IMR-90 (cell line): ENCODE measurements around the gene TASP1. TPM values are rescaled to one million over a fixed set of nuclear protein-coding genes. Genes with fewer than 3 reads are reported as not detected.

Experiments
- ATAC-seq: fragments of 200-7000 bp; cut with Tn5 transposase; 2 replicates; pipeline ENCODE4 v1.9.1; 2020; ENCODE audit warnings: low read depth, mild to moderate bottlenecking, moderate library complexity
- BruUV-seq: library from RNA; stranded (reverse); fragments of 400-500 nt; replicated peaks from 2 replicates; lab custom pipeline; 2021; lab: Mats Ljungman, UMichigan
- CTCF ChIA-PET: fragments of 300-600 bp; formaldehyde crosslinking; extraction: SDS; loops from one replicate; lab custom pipeline; 2021; ENCODE audit warnings: antibody characterized with exemption; lab: Yijun Ruan, JAX
- POLR2A ChIA-PET: fragments of 300-600 bp; sonication (Branson Sonifier 250); formaldehyde crosslinking; loops from one replicate; lab custom pipeline; 2022; ENCODE audit warnings: antibody characterized with exemption; ENCODE audit not compliant: unreplicated experiment; lab: Charles Lee
- DNase-seq: peaks from one replicate; pipeline ENCODE4 v3.0.0; 2013
- H2AFZ ChIP-seq: replicated peaks from 2 replicates; pipeline ENCODE3; 2013; ENCODE audit warnings: low read length, mild to moderate bottlenecking; ENCODE audit not compliant: poor library complexity
- H2AK5ac ChIP-seq: 2 replicates; pipeline ENCODE4 v1.6.1; 2013; ENCODE audit warnings: low read depth, low read length, inconsistent platforms
- H2AK9ac ChIP-seq: replicated peaks from 2 replicates; pipeline ENCODE3; 2013; ENCODE audit warnings: mild to moderate bottlenecking, low read depth, low read length, moderate library complexity; ENCODE audit not compliant: poor library complexity
- H2BK120ac ChIP-seq: 2 replicates; pipeline ENCODE4 v1.6.1; 2013; ENCODE audit warnings: low read depth, low read length, inconsistent platforms
- H2BK15ac ChIP-seq: 3 replicates; pipeline ENCODE4 v1.6.1; 2013; ENCODE audit warnings: low read depth, low read length, inconsistent platforms
- H2BK20ac ChIP-seq: 2 replicates; pipeline ENCODE4 v1.6.1; 2013; ENCODE audit warnings: low read depth, mild to moderate bottlenecking, inconsistent platforms, low read length, moderate library complexity
- H2BK5ac ChIP-seq: 2 replicates; pipeline ENCODE4 v1.6.1; 2013; ENCODE audit warnings: mild to moderate bottlenecking, low read depth, low read length, inconsistent platforms; ENCODE audit not compliant: poor library complexity, severe bottlenecking
- H3K14ac ChIP-seq: replicated peaks from 2 replicates; pipeline ENCODE4 v1.6.1; 2013; ENCODE audit warnings: low read depth, low read length, inconsistent platforms
- H3K18ac ChIP-seq: 2 replicates; pipeline ENCODE4 v1.6.1; 2013; ENCODE audit warnings: low read depth, low read length, control low read depth
- H3K23ac ChIP-seq: 2 replicates; pipeline ENCODE4 v1.6.1; 2013; ENCODE audit warnings: low read depth, low read length, inconsistent platforms
- H3K27ac ChIP-seq: 2 replicates; pipeline ENCODE4 v1.5.1; 2013; ENCODE audit warnings: mild to moderate bottlenecking, control low read depth, low read length; ENCODE audit not compliant: insufficient read depth
- H3K27me3 ChIP-seq: 2 replicates; pipeline ENCODE4 v1.6.1; 2013; ENCODE audit warnings: low read length; ENCODE audit not compliant: control insufficient read depth, insufficient read depth
- H3K36me3 ChIP-seq: 2 replicates; pipeline ENCODE4 v1.6.1; 2013; ENCODE audit warnings: low read length, mixed read lengths; ENCODE audit not compliant: control insufficient read depth, insufficient read depth
- H3K4ac ChIP-seq: 2 replicates; pipeline ENCODE4 v1.6.1; 2013; ENCODE audit warnings: low read depth, low read length, inconsistent platforms
- H3K4me1 ChIP-seq: 2 replicates; pipeline ENCODE4 v1.6.1; 2013; ENCODE audit warnings: low read length, mixed read lengths; ENCODE audit not compliant: control insufficient read depth, insufficient read depth
- H3K4me2 ChIP-seq: 2 replicates; pipeline ENCODE4 v1.6.1; 2013; ENCODE audit warnings: low read depth, mild to moderate bottlenecking, control low read depth, low read length, moderate library complexity
- H3K4me3 ChIP-seq: 2 replicates; pipeline ENCODE4 v1.5.1; 2013; ENCODE audit warnings: low read depth, mild to moderate bottlenecking, control low read depth, low read length, moderate library complexity; ENCODE audit not compliant: insufficient read depth
- H3K56ac ChIP-seq: 2 replicates; pipeline ENCODE4 v1.6.1; 2013; ENCODE audit warnings: low read length, inconsistent platforms; ENCODE audit not compliant: insufficient read depth; ENCODE audit errors: extremely low read depth
- H3K79me1 ChIP-seq, 2 experiments: 2 replicates each; pipeline ENCODE4 v1.6.1; 2013; ENCODE audit warnings: low read length in 2 of 2, inconsistent platforms in 1 of 2, low read depth in 1 of 2
- H3K9ac ChIP-seq: 2 replicates; pipeline ENCODE4 v1.6.1; 2013; ENCODE audit warnings: low read depth, low read length, control low read depth
- H3K9me1 ChIP-seq: 2 replicates; pipeline ENCODE4 v1.6.1; 2013; ENCODE audit warnings: low read length, inconsistent platforms; ENCODE audit not compliant: insufficient read depth
- H3K9me3 ChIP-seq: 2 replicates; pipeline ENCODE4 v1.6.1; 2013; ENCODE audit warnings: low read length; ENCODE audit not compliant: control insufficient read depth, insufficient read depth
- H4K20me1 ChIP-seq: 2 replicates; pipeline ENCODE4 v1.6.1; 2013; ENCODE audit warnings: low read length, inconsistent platforms; ENCODE audit not compliant: insufficient read depth
- H4K5ac ChIP-seq: 2 replicates; pipeline ENCODE4 v1.6.1; 2013; ENCODE audit warnings: mild to moderate bottlenecking, low read depth, low read length, control low read depth
- H4K8ac ChIP-seq, 2 experiments: 2 replicates each; pipeline ENCODE4 v1.6.1; 2013; ENCODE audit warnings: low read depth in 2 of 2, low read length in 2 of 2, control low read depth in 1 of 2, inconsistent platforms in 1 of 2
- H4K91ac ChIP-seq: 2 replicates; pipeline ENCODE4 v1.6.1; 2013; ENCODE audit warnings: low read depth, low read length, inconsistent platforms; ENCODE audit not compliant: insufficient read depth
- BHLHE40 ChIP-seq: fragments of 150-350 bp; IDR thresholded peaks from 2 replicates; pipeline ENCODE4 v1.6.1; 2016; ENCODE audit warnings: mild to moderate bottlenecking, low read depth, low read length
- CEBPB ChIP-seq: IDR thresholded peaks from 2 replicates; pipeline ENCODE4 v1.6.1; 2012; ENCODE audit warnings: low read depth, low read length, improper control_type of control experiment
- CHD1 ChIP-seq: IDR thresholded peaks from 2 replicates; pipeline ENCODE4 v1.6.1; 2012; ENCODE audit warnings: low read depth, low read length, improper control_type of control experiment
- MAFK ChIP-seq: IDR thresholded peaks from 2 replicates; pipeline ENCODE4 v1.6.1; 2012; ENCODE audit warnings: low read depth, low read length, improper control_type of control experiment
- MAZ ChIP-seq: IDR thresholded peaks from 2 replicates; pipeline ENCODE4 v1.6.1; 2012; ENCODE audit warnings: low read depth, mild to moderate bottlenecking, low read length, improper control_type of control experiment, moderate library complexity, borderline replicate concordance
- MXI1 ChIP-seq: IDR thresholded peaks from 2 replicates; pipeline ENCODE4 v1.6.1; 2012; ENCODE audit warnings: low read depth, mild to moderate bottlenecking, low read length, moderate library complexity, borderline replicate concordance
- NFE2L2 ChIP-seq: fragments of 150-350 bp; IDR thresholded peaks from 2 replicates; pipeline ENCODE4 v1.6.1; 2016; ENCODE audit warnings: low read depth, mild to moderate bottlenecking, low read length
- POLR2A ChIP-seq: IDR thresholded peaks from 2 replicates; pipeline ENCODE4 v1.6.1; 2012; ENCODE audit warnings: mild to moderate bottlenecking, low read depth, low read length
- RAD21 ChIP-seq: IDR thresholded peaks from 2 replicates; pipeline ENCODE4 v1.6.1; 2012; ENCODE audit warnings: low read length, improper control_type of control experiment
- RCOR1 ChIP-seq: IDR thresholded peaks from 2 replicates; pipeline ENCODE4 v1.6.1; 2012; ENCODE audit warnings: mild to moderate bottlenecking, low read length, improper control_type of control experiment; ENCODE audit not compliant: insufficient replicate concordance
- RFX5 ChIP-seq: IDR thresholded peaks from 2 replicates; pipeline ENCODE4 v1.8.0; 2012; ENCODE audit warnings: low read depth, mild to moderate bottlenecking, low read length, moderate library complexity
- SMC3 ChIP-seq: fragments of 150-350 bp; IDR thresholded peaks from 2 replicates; pipeline ENCODE4 v1.6.1; 2016; ENCODE audit warnings: low read depth, mild to moderate bottlenecking, antibody characterized with exemption, low read length, moderate library complexity
- WGBS, 2 experiments: methylation state at CpG; one replicate each; pipeline versions ENCODE4 v1.1.5 to v1.1.7; 2013; ENCODE audit warnings: missing lambda C conversion rate in 2 of 2; ENCODE audit not compliant: insufficient read length in 1 of 2; ENCODE audit errors: extremely low coverage in 2 of 2; 5-methylcytosine and 5-hydroxymethylcytosine counted together
- dilution Hi-C: fragments of 300-500 bp; cut with HindIII; formaldehyde crosslinking; loops from one replicate; pipeline ENCODE4 v1.14.3; 2018; ENCODE audit warnings: low sequenced_read_pairs; ENCODE audit not compliant: unreplicated experiment
- in situ Hi-C: fragments of 300-500 bp; cut with MboI; formaldehyde crosslinking; loops from 3 replicates; pipeline ENCODE4 v1.14.3; 2019; ENCODE audit warnings: low sequenced_read_pairs, inconsistent platforms, mixed read lengths
- intact Hi-C: fragments of 100-400 bp; cut with micrococcal nuclease; formaldehyde crosslinking; loops from 2 replicates; pipeline ENCODE4 v1.10.0; 2022
- polyA plus RNA-seq, 3 experiments: library from polyadenylated mRNA; depleted of rRNA; stranded (reverse); fragments of >200 nt; gene quantifications; 2 replicates each; pipeline ENCODE4 v1.2.3, GENCODE V29; 2012; ENCODE audit warnings: low replicate concordance in 1 of 3
- total RNA-seq: library from RNA; depleted of rRNA; stranded (reverse); fragments of >200 nt; gene quantifications from 2 replicates; pipeline ENCODE4 v1.2.3, GENCODE V29; 2012
- TF ChIP-seq, protein P1 (sequence below): fragments of 150-350 bp; IDR thresholded peaks from 2 replicates; pipeline ENCODE4 v1.6.1; 2016; ENCODE audit warnings: low read depth, mild to moderate bottlenecking, low read length, moderate library complexity, borderline replicate concordance
- TF ChIP-seq, protein P2 (sequence below): fragments of 150-350 bp; IDR thresholded peaks from 2 replicates; pipeline ENCODE4 v1.6.1; 2017; ENCODE audit warnings: mild to moderate bottlenecking, antibody characterized with exemption, low read length, low read depth

The TASP1 gene
- total and polyA plus RNA-seq, 2 of the 4 experiments (the other 2 are of a cell fraction): 3.9 to 7.9 TPM

DNA sequence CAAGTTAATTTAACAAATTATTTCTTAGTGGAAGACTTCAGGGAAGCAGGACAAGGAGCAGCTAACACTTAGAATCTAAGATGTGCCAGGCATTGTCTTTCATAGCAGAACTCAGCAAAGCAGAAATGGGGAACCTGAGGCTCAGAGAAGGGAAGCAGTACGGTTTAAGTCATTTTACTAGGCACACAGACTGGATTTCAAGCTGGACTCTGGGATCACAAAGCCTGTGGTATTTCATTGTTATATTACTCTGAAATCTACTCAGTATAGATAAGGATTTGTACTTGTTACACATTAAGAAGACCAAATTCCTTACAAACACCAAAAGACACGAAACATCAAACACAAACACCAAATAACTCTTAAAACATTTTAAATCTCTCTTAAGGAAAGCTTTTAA lies 218.1 kb downstream of the TASP1 start:
- Histone ChIP-seq H3K4ac (no peak overlapping the region), H3K9me1 (peaks cover 3% of the 10 kb centered on the region; the same call in 1 of the 2 replicates), H3K27me3 (no peaks in the 10 kb centered on the region), H3K79me1 (no peaks in the 10 kb centered on the region; a peak in 1 of 4 replicates), H2AFZ (no peak overlapping the region), H3K4me3 (no peak overlapping the region), H3K27ac (no peak overlapping the region), H3K36me3 (0 out of 2 replicates have a peak, but pooled peaks cover 3% of the 10 kb centered on the region), H2AK5ac (no peak overlapping the region), H4K91ac (no peak overlapping the region), H4K8ac (no peak overlapping the region), H2BK15ac (no peak overlapping the region), H3K14ac (no peak overlapping the region), H2BK120ac (no peak overlapping the region), H3K23ac (no peak overlapping the region), H2BK5ac (no peak overlapping the region), H2BK20ac (no peak overlapping the region), H3K18ac (no peak overlapping the region), H3K4me1 (peaks cover 2% of the 10 kb centered on the region; the same call in 1 of the 2 replicates), H3K9ac (no peak overlapping the region), H2AK9ac (no peak overlapping the region), H3K4me2 (no peak overlapping the region), H3K9me3 (no peaks in the 10 kb centered on the region), H3K56ac (no peak overlapping the region), H4K20me1 (no peaks in the 10 kb centered on the region), H4K5ac (no peak overlapping the region)
- POLR2A ChIA-PET: no interaction called here
- dilution Hi-C loops (no loop called here), intact Hi-C loops (no loop called here), in situ Hi-C loops (no loop called here)
- BruUV-seq: no TSS peak
- WGBS, 2 experiments: 100% methylated on average over 1 of the region's 2 CpGs; no CpG with 5 or more reads in 1 of the 2 experiments
- TF ChIP-seq BHLHE40: no peak
- no peak for TF ChIP-seq CEBPB
- no peak for TF ChIP-seq CHD1
- TF ChIP-seq NFE2L2: no peak
- TF ChIP-seq, protein P1, sequence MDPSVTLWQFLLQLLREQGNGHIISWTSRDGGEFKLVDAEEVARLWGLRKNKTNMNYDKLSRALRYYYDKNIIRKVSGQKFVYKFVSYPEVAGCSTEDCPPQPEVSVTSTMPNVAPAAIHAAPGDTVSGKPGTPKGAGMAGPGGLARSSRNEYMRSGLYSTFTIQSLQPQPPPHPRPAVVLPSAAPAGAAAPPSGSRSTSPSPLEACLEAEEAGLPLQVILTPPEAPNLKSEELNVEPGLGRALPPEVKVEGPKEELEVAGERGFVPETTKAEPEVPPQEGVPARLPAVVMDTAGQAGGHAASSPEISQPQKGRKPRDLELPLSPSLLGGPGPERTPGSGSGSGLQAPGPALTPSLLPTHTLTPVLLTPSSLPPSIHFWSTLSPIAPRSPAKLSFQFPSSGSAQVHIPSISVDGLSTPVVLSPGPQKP: no peak
- no peak for TF ChIP-seq POLR2A
- no peak for TF ChIP-seq MAFK
- TF ChIP-seq SMC3: no peak
- no peak for TF ChIP-seq MAZ
- TF ChIP-seq RAD21: no peak
- TF ChIP-seq RFX5: no peak
- no peak for TF ChIP-seq MXI1
- TF ChIP-seq, protein P2, sequence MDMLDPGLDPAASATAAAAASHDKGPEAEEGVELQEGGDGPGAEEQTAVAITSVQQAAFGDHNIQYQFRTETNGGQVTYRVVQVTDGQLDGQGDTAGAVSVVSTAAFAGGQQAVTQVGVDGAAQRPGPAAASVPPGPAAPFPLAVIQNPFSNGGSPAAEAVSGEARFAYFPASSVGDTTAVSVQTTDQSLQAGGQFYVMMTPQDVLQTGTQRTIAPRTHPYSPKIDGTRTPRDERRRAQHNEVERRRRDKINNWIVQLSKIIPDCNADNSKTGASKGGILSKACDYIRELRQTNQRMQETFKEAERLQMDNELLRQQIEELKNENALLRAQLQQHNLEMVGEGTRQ: no peak
- no peak for TF ChIP-seq RCOR1
- CTCF ChIA-PET: no interaction called here
- no peak for ATAC-seq
- DNase-seq: no peak
